Measurements from ENCODE around the gene HEXB. TPM values are rescaled to one million over a fixed set of nuclear protein-coding genes. Genes with fewer than 3 reads are reported as not detected.

Gene HEXB
- total and polyA plus RNA-seq, 2 of the 8 experiments (the other 6 are each of a cell fraction or from before 2014, with no cell fraction given) = 39.7 to 69.2 TPM

Small RNA genes lying within 50 kb of the gene (small RNA-seq; reads per million reads assigned to genes)
- not detected for gene RNU6-658P (ENCODE audit: insufficient read depth)

Other genes starting within 250 kb of the HEXB start
- 9.5 and 13.2 TPM in 2 replicates for gene ENC1, start 44.5 kb upstream of the HEXB start, total RNA-seq (2021; fragmentation: NEBNext Ultra II Directional; extraction: Animal tissue kit (Norgen Biotek cat#: 25700))
- 5.5 and 8.1 TPM in 2 replicates for gene ENC1, start 44.5 kb upstream of the HEXB start, polyA plus RNA-seq (2011; rRNA removed)
- 29.5 and 30.6 TPM in 2 replicates for gene GFM2, start 81.9 kb downstream of the HEXB start, total RNA-seq (2021; fragmentation: NEBNext Ultra II Directional; extraction: Animal tissue kit (Norgen Biotek cat#: 25700))
- gene GFM2, start 81.9 kb downstream of the HEXB start, polyA plus RNA-seq (2011; rRNA removed) = 13.2 and 17.8 TPM in 2 replicates
- gene NSA2, start 82.0 kb downstream of the HEXB start, total RNA-seq (2021; fragmentation: NEBNext Ultra II Directional; extraction: Animal tissue kit (Norgen Biotek cat#: 25700)) = 66.6 and 68.7 TPM in 2 replicates
- gene NSA2, start 82.0 kb downstream of the HEXB start, polyA plus RNA-seq (2011; rRNA removed) = 8.7 and 17.0 TPM in 2 replicates
- 78.7 and 83.1 TPM in 2 replicates for gene FAM169A, start 181.2 kb downstream of the HEXB start, total RNA-seq (2021; fragmentation: NEBNext Ultra II Directional; extraction: Animal tissue kit (Norgen Biotek cat#: 25700))
- gene FAM169A, start 181.2 kb downstream of the HEXB start, polyA plus RNA-seq (2011; rRNA removed) = 9.0 and 12.6 TPM in 2 replicates